Keratinocyte (primary cell): ENCODE results near the gene CELF5.
"Not testable (repeated sequence)": the region's sequence is repeated elsewhere in the genome, so short reads cannot be mapped to it uniquely, and the experiment has no call there.

Experiments used
- EZH2 ChIP-seq: IDR thresholded peaks from one replicate; pipeline ENCODE4 v1.6.1; 2012; ENCODE audit warnings: inconsistent platforms, mild to moderate bottlenecking, low read length, moderate library complexity
- TF ChIP-seq, protein P1 (sequence below), 3 experiments: IDR thresholded peaks in 1 of 3; conservative IDR thresholded peaks in 1 of 3; optimal IDR thresholded peaks in 1 of 3; 2 replicates in 2 of 3; 3 replicates in 1 of 3; pipeline versions ENCODE3 to v1.5.1; 2011; ENCODE audit warnings: low read length in 3 of 3, mild to moderate bottlenecking in 3 of 3, moderate library complexity in 2 of 3, control low read depth in 1 of 3, inconsistent platforms in 1 of 3; ENCODE audit not compliant: insufficient read depth in 2 of 3; ENCODE audit errors: extremely low read depth in 1 of 3

DNA sequence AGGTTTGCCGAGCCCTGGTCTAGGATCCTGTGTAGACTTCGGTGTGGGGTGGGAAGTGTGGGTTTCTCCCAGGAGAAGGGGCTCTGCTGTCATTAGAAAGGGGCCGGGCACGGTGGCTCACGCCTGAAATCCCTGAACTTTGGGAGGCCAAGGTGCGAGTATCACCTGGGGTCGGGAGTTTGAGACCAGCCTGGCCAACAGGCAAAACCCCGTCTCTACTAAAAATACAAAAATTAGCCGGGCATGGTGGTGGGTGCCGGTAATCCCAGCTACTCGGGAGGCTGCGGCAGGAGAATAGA is 32.7 kb upstream of the CELF5 start:
- TF ChIP-seq, protein P1, sequence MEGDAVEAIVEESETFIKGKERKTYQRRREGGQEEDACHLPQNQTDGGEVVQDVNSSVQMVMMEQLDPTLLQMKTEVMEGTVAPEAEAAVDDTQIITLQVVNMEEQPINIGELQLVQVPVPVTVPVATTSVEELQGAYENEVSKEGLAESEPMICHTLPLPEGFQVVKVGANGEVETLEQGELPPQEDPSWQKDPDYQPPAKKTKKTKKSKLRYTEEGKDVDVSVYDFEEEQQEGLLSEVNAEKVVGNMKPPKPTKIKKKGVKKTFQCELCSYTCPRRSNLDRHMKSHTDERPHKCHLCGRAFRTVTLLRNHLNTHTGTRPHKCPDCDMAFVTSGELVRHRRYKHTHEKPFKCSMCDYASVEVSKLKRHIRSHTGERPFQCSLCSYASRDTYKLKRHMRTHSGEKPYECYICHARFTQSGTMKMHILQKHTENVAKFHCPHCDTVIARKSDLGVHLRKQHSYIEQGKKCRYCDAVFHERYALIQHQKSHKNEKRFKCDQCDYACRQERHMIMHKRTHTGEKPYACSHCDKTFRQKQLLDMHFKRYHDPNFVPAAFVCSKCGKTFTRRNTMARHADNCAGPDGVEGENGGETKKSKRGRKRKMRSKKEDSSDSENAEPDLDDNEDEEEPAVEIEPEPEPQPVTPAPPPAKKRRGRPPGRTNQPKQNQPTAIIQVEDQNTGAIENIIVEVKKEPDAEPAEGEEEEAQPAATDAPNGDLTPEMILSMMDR (optimal IDR thresholded peaks at IDR 0.05 in 1 of 3, IDR thresholded peaks at IDR 0.05 in 1 of 3, conservative IDR thresholded peaks at IDR 0.05 in 1 of 3; ENCODE audit: extremely low read depth in 1 of 3, insufficient read depth in 2 of 3, low read length in 3 of 3) = not testable (repeated sequence)
- not testable (repeated sequence) for TF ChIP-seq EZH2
